SK-N-SH (cell line): ENCODE results near the gene DIPK1C. TPM values are rescaled to one million over a fixed set of nuclear protein-coding genes. Genes with fewer than 3 reads are reported as not detected.
"Not testable (repeated sequence)": the region's sequence is repeated elsewhere in the genome, so short reads cannot be mapped to it uniquely, and the experiment has no call there.

Source experiments
- CTCF ChIA-PET: fragments of 300-600, 350-600 bp; formaldehyde crosslinking; extraction: SDS; loops from one replicate; lab custom pipeline; 2021; lab: Yijun Ruan, JAX
- POLR2A ChIA-PET: fragments of 350-600 bp; sonication (Branson Sonifier 250); formaldehyde crosslinking; extraction: SDS; loops from one replicate; lab custom pipeline; 2020; ENCODE audit warnings: antibody characterized with exemption, inconsistent platforms; lab: Yijun Ruan, JAX
- DNase-seq: peaks from one replicate; pipeline ENCODE4 v3.0.0; 2012
- H2AFZ ChIP-seq: fragments of 200-600 bp; sonication (generic); 2 replicates; pipeline ENCODE4 v1.8.1; 2016; ENCODE audit warnings: antibody characterized with exemption, mild to moderate bottlenecking, low read depth
- H3F3A ChIP-seq: fragments of 200-600 bp; sonication (generic); replicated peaks from 2 replicates; pipeline ENCODE3; 2016; ENCODE audit warnings: antibody characterized with exemption, mild to moderate bottlenecking; ENCODE audit not compliant: insufficient read depth
- H3K27ac ChIP-seq, 2 experiments: fragments of 200-500 bp in 1 of 2; fragments of 200-600 bp in 1 of 2; sonication (Bioruptor generic) in 1 of 2; sonication (generic), shearing (Covaris generic) in 1 of 2; 2 replicates each; pipeline versions ENCODE4 v1.5.1 to v1.6.1; 2014 to 2016; ENCODE audit warnings: low read depth in 2 of 2, inconsistent platforms in 1 of 2, low read length in 1 of 2, mild to moderate bottlenecking in 1 of 2, mixed read lengths in 1 of 2
- H3K27me3 ChIP-seq: fragments of 200-600 bp; sonication (generic), shearing (Covaris generic); 2 replicates; pipeline ENCODE4 v1.6.1; 2016; ENCODE audit warnings: mixed run types; ENCODE audit not compliant: insufficient read depth
- H3K36me3 ChIP-seq, 2 experiments: fragments of 200-500 bp in 1 of 2; fragments of 200-600 bp in 1 of 2; sonication (Bioruptor generic) in 1 of 2; sonication (generic) in 1 of 2; replicated peaks in 1 of 2; 2 replicates each; pipeline versions ENCODE3 to v1.5.1; 2014 to 2016; ENCODE audit warnings: low read length in 1 of 2, mild to moderate bottlenecking in 1 of 2; ENCODE audit not compliant: insufficient read depth in 2 of 2, control insufficient read depth in 1 of 2
- H3K4me1 ChIP-seq, 2 experiments: fragments of 200-500 bp in 1 of 2; fragments of 200-600 bp in 1 of 2; sonication (Bioruptor generic) in 1 of 2; sonication (generic), shearing (Covaris generic) in 1 of 2; 2 replicates each; pipeline versions ENCODE4 v1.5.1 to v1.6.1; 2014 to 2016; ENCODE audit warnings: low read depth in 1 of 2, low read length in 1 of 2, mixed run types in 1 of 2; ENCODE audit not compliant: insufficient read depth in 2 of 2, control insufficient read depth in 1 of 2
- H3K4me2 ChIP-seq: fragments of 200-600 bp; sonication (generic), shearing (Covaris generic); 2 replicates; pipeline ENCODE4 v1.6.1; 2017; ENCODE audit warnings: mixed run types
- H3K4me3 ChIP-seq, 2 experiments: fragments of 200-500 bp in 1 of 2; fragments of 200-600 bp in 1 of 2; sonication (Bioruptor generic) in 1 of 2; sonication (generic), shearing (Covaris generic) in 1 of 2; 2 replicates each; pipeline versions ENCODE4 v1.5.1 to v1.8.1; 2014 to 2016; ENCODE audit warnings: low read depth in 2 of 2, inconsistent platforms in 1 of 2, low read length in 1 of 2, mild to moderate bottlenecking in 1 of 2, mixed read lengths in 1 of 2, moderate library complexity in 1 of 2
- H3K79me2 ChIP-seq: fragments of 200-600 bp; sonication (generic); 2 replicates; pipeline ENCODE4 v1.8.1; 2017; ENCODE audit warnings: mild to moderate bottlenecking; ENCODE audit not compliant: insufficient read depth
- H3K9ac ChIP-seq: fragments of 200-600 bp; sonication (generic); 2 replicates; pipeline ENCODE4 v1.6.1; 2017; ENCODE audit warnings: mixed run types
- H3K9me2 ChIP-seq: fragments of 200-600 bp; sonication (generic); 2 replicates; pipeline ENCODE4 v1.6.1; 2017; ENCODE audit warnings: mixed run types
- H3K9me3 ChIP-seq: fragments of 200-600 bp; sonication (generic); 2 replicates; pipeline ENCODE4 v1.6.1; 2017; ENCODE audit warnings: mixed run types, mild to moderate bottlenecking, moderate library complexity
- H4K20me1 ChIP-seq: fragments of 200-600 bp; sonication (generic); 2 replicates; pipeline ENCODE4 v1.6.1; 2017; ENCODE audit warnings: mild to moderate bottlenecking, mixed run types; ENCODE audit not compliant: insufficient read depth
- CHD2 ChIP-seq: fragments of 150-350 bp; IDR thresholded peaks from 2 replicates; pipeline ENCODE4 v1.6.1; 2018; ENCODE audit warnings: low read length; ENCODE audit not compliant: partially characterized antibody
- ELF1 ChIP-seq: IDR thresholded peaks from 2 replicates; pipeline ENCODE4 v1.4.0; 2012
- FOXJ3 ChIP-seq: sonication (generic); formaldehyde crosslinking; IDR thresholded peaks from 2 replicates; pipeline ENCODE4 v1.5.1; 2020; ENCODE audit warnings: mild to moderate bottlenecking, missing genetic modification reagents
- FOXM1 ChIP-seq: IDR thresholded peaks from 2 replicates; pipeline ENCODE4 v1.4.0; 2012; ENCODE audit warnings: low read depth, mild to moderate bottlenecking
- GABPA ChIP-seq: IDR thresholded peaks from 2 replicates; pipeline ENCODE4 v1.4.0; 2012; ENCODE audit warnings: low read depth, mild to moderate bottlenecking
- GATA2 ChIP-seq: sonication (generic); formaldehyde crosslinking; IDR thresholded peaks from 2 replicates; pipeline ENCODE4 v1.5.0; 2020; ENCODE audit warnings: mild to moderate bottlenecking, missing genetic modification reagents
- MEF2A ChIP-seq: IDR thresholded peaks from 2 replicates; pipeline ENCODE4 v1.4.0; 2012; ENCODE audit warnings: low read depth, borderline replicate concordance
- MXI1 ChIP-seq: IDR thresholded peaks from 2 replicates; pipeline ENCODE4 v1.6.1; 2012; ENCODE audit warnings: mild to moderate bottlenecking, low read depth, low read length, improper control_type of control experiment
- NFIC ChIP-seq: IDR thresholded peaks from 2 replicates; pipeline ENCODE4 v1.4.0; 2012; ENCODE audit warnings: borderline replicate concordance
- NRF1 ChIP-seq: IDR thresholded peaks from 2 replicates; pipeline ENCODE4 v1.6.1; 2012; ENCODE audit warnings: low read depth, mild to moderate bottlenecking, low read length
- RAD21 ChIP-seq: IDR thresholded peaks from 2 replicates; pipeline ENCODE4 v1.6.1; 2012; ENCODE audit warnings: mild to moderate bottlenecking, low read length
- RFX5 ChIP-seq: IDR thresholded peaks from 2 replicates; pipeline ENCODE4 v1.6.1; 2012; ENCODE audit warnings: mild to moderate bottlenecking, improper control_type of control experiment, low read length
- RXRA ChIP-seq: IDR thresholded peaks from 2 replicates; pipeline ENCODE4 v1.4.0; 2012; ENCODE audit warnings: low read depth, mild to moderate bottlenecking, borderline replicate concordance
- TAF1 ChIP-seq: IDR thresholded peaks from 2 replicates; pipeline ENCODE4 v1.6.1; 2012; ENCODE audit warnings: low read depth, mild to moderate bottlenecking, low read length, moderate library complexity, borderline replicate concordance
- TCF12 ChIP-seq: IDR thresholded peaks from 2 replicates; pipeline ENCODE4 v1.4.0; 2012
- TEAD4 ChIP-seq: IDR thresholded peaks from 2 replicates; pipeline ENCODE4 v1.4.0; 2012; ENCODE audit warnings: mild to moderate bottlenecking, borderline replicate concordance; ENCODE audit not compliant: insufficient read depth
- YY1 ChIP-seq: IDR thresholded peaks from 2 replicates; pipeline ENCODE4 v1.4.0; 2012; ENCODE audit warnings: low read depth, mild to moderate bottlenecking
- WGBS: methylation state at CpG from one replicate; pipeline ENCODE4 v1.1.6; 2017; ENCODE audit warnings: low lambda C conversion rate; 5-methylcytosine and 5-hydroxymethylcytosine counted together
- polyA plus RNA-seq, 3 experiments: library from polyadenylated mRNA; depleted of rRNA; stranded (reverse); fragments of >200 nt; gene quantifications; 2 replicates each; pipeline ENCODE4 v1.2.3, GENCODE V29; 2012
- TF ChIP-seq, protein P1 (sequence below): fragments of 200-600 bp; sonication (generic); IDR thresholded peaks from 2 replicates; pipeline ENCODE4 v1.6.1; 2017; ENCODE audit warnings: antibody characterized with exemption, mild to moderate bottlenecking, moderate library complexity
- TF ChIP-seq, protein P2 (sequence below): IDR thresholded peaks from 2 replicates; pipeline ENCODE4 v1.4.0; 2012; ENCODE audit warnings: low read depth, borderline replicate concordance

DIPK1C gene
- polyA plus RNA-seq, 1 of the 3 experiments (the other 2 are of a cell fraction), result not detected

- Histone ChIP-seq H3K9me2 (no peaks in the 10 kb centered on the region), H3K4me2 (no peak overlapping the region), H2AFZ (no peak overlapping the region), H3F3A (no peaks in the 10 kb centered on the region), H3K27me3 (no peaks in the 10 kb centered on the region), H3K9me3 (no peaks in the 10 kb centered on the region), H3K27ac (no peak overlapping the region), H3K36me3 (peaks cover 23 to 38% of the 10 kb centered on the region in 2 experiments), H3K9ac (no peak overlapping the region), H3K4me1 (peaks cover 0 to 4% of the 10 kb centered on the region in 2 experiments; a peak in 1 of 4 replicates), H4K20me1 (no peaks in the 10 kb centered on the region), H3K79me2 (peaks cover 29% of the 10 kb centered on the region), H3K4me3 (no peak overlapping the region)
- TF ChIP-seq RXRA (no peak), TAF1 (no peak), MEF2A (no peak), ELF1 (no peak), FOXM1 (no peak), NRF1 (no peak), TCF12 (no peak), MXI1 (no peak), FOXJ3 (CRISPR knock-in tag) (no peak), RAD21 (no peak), YY1 (no peak), GABPA (no peak), TEAD4 (no peak), RFX5 (no peak), CHD2 (no peak), GATA2 (no peak), NFIC (no peak)
- TF ChIP-seq, protein P1, sequence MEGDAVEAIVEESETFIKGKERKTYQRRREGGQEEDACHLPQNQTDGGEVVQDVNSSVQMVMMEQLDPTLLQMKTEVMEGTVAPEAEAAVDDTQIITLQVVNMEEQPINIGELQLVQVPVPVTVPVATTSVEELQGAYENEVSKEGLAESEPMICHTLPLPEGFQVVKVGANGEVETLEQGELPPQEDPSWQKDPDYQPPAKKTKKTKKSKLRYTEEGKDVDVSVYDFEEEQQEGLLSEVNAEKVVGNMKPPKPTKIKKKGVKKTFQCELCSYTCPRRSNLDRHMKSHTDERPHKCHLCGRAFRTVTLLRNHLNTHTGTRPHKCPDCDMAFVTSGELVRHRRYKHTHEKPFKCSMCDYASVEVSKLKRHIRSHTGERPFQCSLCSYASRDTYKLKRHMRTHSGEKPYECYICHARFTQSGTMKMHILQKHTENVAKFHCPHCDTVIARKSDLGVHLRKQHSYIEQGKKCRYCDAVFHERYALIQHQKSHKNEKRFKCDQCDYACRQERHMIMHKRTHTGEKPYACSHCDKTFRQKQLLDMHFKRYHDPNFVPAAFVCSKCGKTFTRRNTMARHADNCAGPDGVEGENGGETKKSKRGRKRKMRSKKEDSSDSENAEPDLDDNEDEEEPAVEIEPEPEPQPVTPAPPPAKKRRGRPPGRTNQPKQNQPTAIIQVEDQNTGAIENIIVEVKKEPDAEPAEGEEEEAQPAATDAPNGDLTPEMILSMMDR, result no peak
- TF ChIP-seq, protein P2, sequence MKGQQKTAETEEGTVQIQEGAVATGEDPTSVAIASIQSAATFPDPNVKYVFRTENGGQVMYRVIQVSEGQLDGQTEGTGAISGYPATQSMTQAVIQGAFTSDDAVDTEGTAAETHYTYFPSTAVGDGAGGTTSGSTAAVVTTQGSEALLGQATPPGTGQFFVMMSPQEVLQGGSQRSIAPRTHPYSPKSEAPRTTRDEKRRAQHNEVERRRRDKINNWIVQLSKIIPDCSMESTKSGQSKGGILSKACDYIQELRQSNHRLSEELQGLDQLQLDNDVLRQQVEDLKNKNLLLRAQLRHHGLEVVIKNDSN, result no peak
- 94% methylated on average over 4 of the region's 4 CpGs for whole genome bisulfite sequencing
- no peak for DNase-seq
- ChIA-PET POLR2A (no interaction called here), CTCF (no interaction called here)
These were observed 44.3 kb upstream of the DIPK1C start for GRCh38 chr18:74501386-74501785.

DNA sequence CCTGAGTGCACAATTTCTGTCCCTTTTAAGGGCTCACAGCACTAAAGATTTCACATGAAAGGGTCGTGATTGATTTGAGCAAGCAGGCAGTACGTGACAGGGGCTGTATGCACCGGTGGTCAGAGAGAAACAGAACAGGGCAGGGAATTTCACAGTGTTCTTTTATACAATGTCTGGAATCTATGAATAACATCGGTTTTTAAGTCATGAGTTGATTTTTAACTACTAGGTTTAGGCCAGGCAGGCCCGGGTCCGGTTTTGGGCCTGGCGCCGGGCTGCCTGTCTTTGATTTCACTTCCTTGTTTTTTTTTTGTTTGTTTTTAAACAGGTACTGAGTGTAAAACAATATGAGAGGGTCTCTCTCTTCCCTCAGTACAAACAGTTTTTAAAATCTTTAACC, 43.7 kb upstream of the DIPK1C start:
- H3K27ac ChIP-seq, H3K4me2 ChIP-seq, H3K9me3 ChIP-seq, DNase-seq, CTCF ChIA-PET, H3K9me2 ChIP-seq, H3K4me1 ChIP-seq, H3K27me3 ChIP-seq, H3F3A ChIP-seq, H2AFZ ChIP-seq, H3K4me3 ChIP-seq, H4K20me1 ChIP-seq, POLR2A ChIA-PET, H3K9ac ChIP-seq: not testable (repeated sequence)
- peaks cover 30% of the 10 kb centered on the region for H3K79me2 ChIP-seq
- H3K36me3 ChIP-seq, result peaks cover 23 to 35% of the 10 kb centered on the region in 2 experiments
- 90% methylated on average over 8 of the region's 8 CpGs for WGBS
